Measurements from ENCODE around the gene CSMD2. TPM values are rescaled to one million over a fixed set of nuclear protein-coding genes. Genes with fewer than 3 reads are reported as not detected.

CSMD2 gene
- total and polyA plus RNA-seq, 2 of the 4 experiments (the other 2 are of a cell fraction), result under 0.01 to 0.36 TPM

- Histone ChIP-seq H2AK9ac (replicated peaks; ENCODE audit: low read depth, low read length, poor library complexity) (no peak overlapping the region), H2AFZ (replicated peaks; ENCODE audit: low read length, poor library complexity) (no peak overlapping the region), H3K4me3 (ENCODE audit: insufficient read depth, low read depth, low read length) (no peak overlapping the region), H3K14ac (replicated peaks; ENCODE audit: low read depth, low read length) (no peak overlapping the region), H3K4me1 (ENCODE audit: control insufficient read depth, insufficient read depth, low read length) (no peaks in the 10 kb centered on the region), H3K27ac (ENCODE audit: insufficient read depth, low read length) (no peak overlapping the region), H4K8ac (ENCODE audit: low read depth in 2 of 2, low read length in 2 of 2) (no peak overlapping the region), H2BK120ac (ENCODE audit: low read depth, low read length) (no peak overlapping the region), H3K23ac (ENCODE audit: low read depth, low read length) (no peak overlapping the region), H3K27me3 (ENCODE audit: control insufficient read depth, insufficient read depth, low read length) (no peaks in the 10 kb centered on the region), H4K5ac (ENCODE audit: low read depth, low read length) (no peak overlapping the region), H3K4ac (ENCODE audit: low read depth, low read length) (no peak overlapping the region), H3K18ac (ENCODE audit: low read depth, low read length) (no peak overlapping the region), H2BK15ac (ENCODE audit: low read depth, low read length) (no peak overlapping the region), H4K20me1 (ENCODE audit: insufficient read depth, low read length) (no peaks in the 10 kb centered on the region), H3K9ac (ENCODE audit: low read depth, low read length) (no peak overlapping the region), H3K9me3 (ENCODE audit: control insufficient read depth, insufficient read depth, low read length) (peaks cover 13% of the 10 kb centered on the region), H3K79me1 (ENCODE audit: low read depth in 1 of 2, low read length in 2 of 2) (no peaks in the 10 kb centered on the region), H2AK5ac (ENCODE audit: low read depth, low read length) (no peak overlapping the region), H3K4me2 (ENCODE audit: low read depth, low read length) (no peak overlapping the region), H2BK20ac (ENCODE audit: low read depth, low read length) (no peak overlapping the region), H3K36me3 (ENCODE audit: control insufficient read depth, insufficient read depth, low read length) (no peaks in the 10 kb centered on the region), H2BK5ac (ENCODE audit: low read depth, low read length, poor library complexity, severe bottlenecking) (no peak overlapping the region), H4K91ac (ENCODE audit: insufficient read depth, low read depth, low read length) (no peak overlapping the region), H3K9me1 (ENCODE audit: insufficient read depth, low read length) (no peaks in the 10 kb centered on the region), H3K56ac (ENCODE audit: extremely low read depth, insufficient read depth, low read length) (no peak overlapping the region)
- ATAC-seq (ENCODE audit: low read depth) (no peak), DNase-seq (no peak)
- intact Hi-C loops (cut with micrococcal nuclease) (no loop called here), dilution Hi-C loops (cut with HindIII; ENCODE audit: low sequenced_read_pairs, unreplicated experiment) (no loop called here), in situ Hi-C loops (cut with MboI; ENCODE audit: low sequenced_read_pairs) (no loop called here)
- CTCF ChIA-PET, result no interaction called here
- no peak for TF ChIP-seq SMC3 (IDR thresholded peaks at IDR 0.05; ENCODE audit: low read depth, low read length)
- no peak for TF ChIP-seq MAFK (IDR thresholded peaks at IDR 0.05; ENCODE audit: low read depth, low read length)
- no peak for TF ChIP-seq POLR2A (IDR thresholded peaks at IDR 0.05; ENCODE audit: low read depth, low read length)
- TF ChIP-seq MXI1 (IDR thresholded peaks at IDR 0.05; ENCODE audit: borderline replicate concordance, low read depth, low read length), result no peak
- no peak for TF ChIP-seq FOS (IDR thresholded peaks at IDR 0.05; ENCODE audit: low read depth, low read length)
- no peak for TF ChIP-seq NFE2L2 (IDR thresholded peaks at IDR 0.05; ENCODE audit: low read depth, low read length)
- no peak for TF ChIP-seq RAD21 (IDR thresholded peaks at IDR 0.05; ENCODE audit: low read length)
- TF ChIP-seq BHLHE40 (IDR thresholded peaks at IDR 0.05; ENCODE audit: low read depth, low read length), result no peak
- WGBS, 2 experiments (ENCODE audit: extremely low coverage in 2 of 2, insufficient read length in 1 of 2), result no CpG with 5 or more reads among the region's 4 CpGs
- BruUV-seq (replicated peaks), result no TSS peak
- POLR2A ChIA-PET (ENCODE audit: unreplicated experiment), result no interaction called here
These were observed 419.1 kb downstream of the CSMD2 start for GRCh38 chr1:33745942-33746341.
